Measurements from ENCODE around the gene DNAJB1.
"Not testable (repeated sequence)": the region's sequence is repeated elsewhere in the genome, so short reads cannot be mapped to it uniquely, and the experiment has no call there.

Gene DNAJB1

GRCh38 chr19:14542711-14543328 lies 24.6 kb upstream of the DNAJB1 start:
- TF ChIP-seq CTCF (conservative IDR thresholded peaks at IDR 0.05; ENCODE audit: control insufficient read depth, insufficient read depth, low read depth, low read length), result no peak
- H3K4me3 ChIP-seq (ENCODE audit: control insufficient read depth, low read depth, low read length), result no peak overlapping the region
- peak; percentile 65 for DNase-seq (ENCODE audit: low read depth)

- H3K4me3 ChIP-seq (ENCODE audit: control insufficient read depth, low read depth, low read length); DNase-seq (ENCODE audit: low read depth): not testable (repeated sequence)
Observed at GRCh38 chr19:14541979-14542378, 23.8 kb upstream of the DNAJB1 start.

- no peak for TF ChIP-seq CTCF (conservative IDR thresholded peaks at IDR 0.05; ENCODE audit: control insufficient read depth, insufficient read depth, low read depth, low read length)
- no peak overlapping the region for H3K4me3 ChIP-seq (ENCODE audit: control insufficient read depth, low read depth, low read length)
- no peak for DNase-seq (ENCODE audit: low read depth)
Observed at GRCh38 chr19:14540741-14541525, 22.7 kb upstream of the DNAJB1 start.

- no peak overlapping the region for H3K4me3 ChIP-seq (ENCODE audit: control insufficient read depth, low read depth, low read length)
- TF ChIP-seq CTCF (conservative IDR thresholded peaks at IDR 0.05; ENCODE audit: control insufficient read depth, insufficient read depth, low read depth, low read length), result no peak
- DNase-seq (ENCODE audit: low read depth), result peak; percentile 68
Observed at GRCh38 chr19:14536926-14537692, 18.9 kb upstream of the DNAJB1 start.

- no peak overlapping the region for H3K4me3 ChIP-seq (ENCODE audit: control insufficient read depth, low read depth, low read length)
- no peak for DNase-seq (ENCODE audit: low read depth)
- no peak for TF ChIP-seq CTCF (conservative IDR thresholded peaks at IDR 0.05; ENCODE audit: control insufficient read depth, insufficient read depth, low read depth, low read length)
Observed at GRCh38 chr19:14533450-14533849, 15.3 kb upstream of the DNAJB1 start.

- DNase-seq (ENCODE audit: low read depth), result no peak
- H3K4me3 ChIP-seq (ENCODE audit: control insufficient read depth, low read depth, low read length), result no peak overlapping the region
- no peak for TF ChIP-seq CTCF (conservative IDR thresholded peaks at IDR 0.05; ENCODE audit: control insufficient read depth, insufficient read depth, low read depth, low read length)
Observed at GRCh38 chr19:14530506-14530905, 12.3 kb upstream of the DNAJB1 start.

- TF ChIP-seq CTCF (conservative IDR thresholded peaks at IDR 0.05; ENCODE audit: control insufficient read depth, insufficient read depth, low read depth, low read length), result no peak
- peak overlapping the region; percentile 94 for H3K4me3 ChIP-seq (ENCODE audit: control insufficient read depth, low read depth, low read length)
Observed at GRCh38 chr19:14530005-14530348, 11.8 kb upstream of the DNAJB1 start.

More at GRCh38 chr19:14530005-14530348, 11.8 kb upstream of the DNAJB1 start:
- peak; percentile 34 for DNase-seq (ENCODE audit: low read depth)

Data from fibroblast of mammary gland (primary cell).